Measurements from ENCODE around the gene SART1.

- no peak for TF ChIP-seq POLR2AphosphoS5 (IDR thresholded peaks at IDR 0.05)
- no peak for TF ChIP-seq CTCF (IDR thresholded peaks at IDR 0.05; ENCODE audit: poor library complexity, severe bottlenecking)
These were observed 40.4 kb upstream of the SART1 start for GRCh38 chr11:65921033-65921555.
